ENCODE results near the gene BFSP1.

The BFSP1 gene

GRCh38 chr20:17557675-17558006, 26.5 kb upstream of the BFSP1 start:
- no peak for TF ChIP-seq CTCF (IDR thresholded peaks at IDR 0.05; ENCODE audit: low read depth, low read length)
- DNase-seq (ENCODE audit: low read depth in 2 of 2): peak; percentile 70 to 87
- H3K4me3 ChIP-seq (replicated peaks in 1 of 2; ENCODE audit: low read depth in 2 of 2, low read length in 2 of 2): no peak overlapping the region

GRCh38 chr20:17556837-17557674, 25.9 kb upstream of the BFSP1 start:
- H3K4me3 ChIP-seq (replicated peaks in 1 of 2; ENCODE audit: low read depth in 2 of 2, low read length in 2 of 2): no peak overlapping the region
- DNase-seq (ENCODE audit: low read depth in 2 of 2): peak in 1 of 2 donors; percentile 58
- TF ChIP-seq CTCF (IDR thresholded peaks at IDR 0.05; ENCODE audit: low read depth, low read length): no peak

- H3K4me3 ChIP-seq (replicated peaks in 1 of 2; ENCODE audit: low read depth in 2 of 2, low read length in 2 of 2): no peak overlapping the region
- no peak for DNase-seq (ENCODE audit: low read depth in 2 of 2)
- TF ChIP-seq CTCF (IDR thresholded peaks at IDR 0.05; ENCODE audit: low read depth, low read length): no peak
Observed at GRCh38 chr20:17555106-17555505, 23.9 kb upstream of the BFSP1 start.

- DNase-seq (ENCODE audit: low read depth in 2 of 2): no peak
- H3K4me3 ChIP-seq (replicated peaks in 1 of 2; ENCODE audit: low read depth in 2 of 2, low read length in 2 of 2): no peak overlapping the region
- TF ChIP-seq CTCF (IDR thresholded peaks at IDR 0.05; ENCODE audit: low read depth, low read length): no peak
Observed at GRCh38 chr20:17549131-17549530, 18.0 kb upstream of the BFSP1 start.

- DNase-seq (ENCODE audit: low read depth in 2 of 2): no peak
- TF ChIP-seq CTCF (IDR thresholded peaks at IDR 0.05; ENCODE audit: low read depth, low read length): no peak
- no peak overlapping the region for H3K4me3 ChIP-seq (replicated peaks in 1 of 2; ENCODE audit: low read depth in 2 of 2, low read length in 2 of 2)
Observed at GRCh38 chr20:17545127-17545526, 13.9 kb upstream of the BFSP1 start.

- peak overlapping the region in 1 of 2 donors; percentile 29 for H3K4me3 ChIP-seq (replicated peaks in 1 of 2; ENCODE audit: low read depth in 2 of 2, low read length in 2 of 2)
- peak; percentile 64 to 80 for DNase-seq (ENCODE audit: low read depth in 2 of 2)
- TF ChIP-seq CTCF (IDR thresholded peaks at IDR 0.05; ENCODE audit: low read depth, low read length): no peak
Observed at GRCh38 chr20:17543531-17544131, 12.5 kb upstream of the BFSP1 start.
